WTC11 (cell line): ENCODE results near the gene SHFL. TPM values are rescaled to one million over a fixed set of nuclear protein-coding genes. Genes with fewer than 3 reads are reported as not detected.
A peak's percentile ranks its signal among the peaks of the same experiment; 100 is the strongest.

ENCODE experiments used
- ATAC-seq: fragments of 200-7000 bp; cut with Tn5 transposase; 2 replicates; pipeline ENCODE4 v1.10.0; 2021; ENCODE audit warnings: mild to moderate bottlenecking, moderate library complexity
- CTCF ChIA-PET: fragments of 300-600 bp; sonication (Branson Sonifier 250); formaldehyde crosslinking; loops from one replicate; lab custom pipeline; 2021; ENCODE audit warnings: antibody characterized with exemption; lab: Charles Lee
- POLR2A ChIA-PET: fragments of 350-600 bp; sonication (Branson Sonifier 250); formaldehyde crosslinking; loops from one replicate; lab custom pipeline; 2021; ENCODE audit warnings: antibody characterized with exemption; lab: Charles Lee
- DNase-seq: peaks from one replicate; pipeline ENCODE4 v3.0.0; 2021; ENCODE audit warnings: low spot score
- H3K27ac Mint-ChIP-seq: 2 replicates; pipeline ENCODE4 v1.8.0; 2021; ENCODE audit warnings: mixed read lengths
- H3K27me3 Mint-ChIP-seq: 2 replicates; pipeline ENCODE4 v1.8.0; 2021; ENCODE audit warnings: low read depth, mild to moderate bottlenecking, moderate library complexity, mixed read lengths
- H3K36me3 Mint-ChIP-seq: 2 replicates; pipeline ENCODE4 v1.8.0; 2021; ENCODE audit warnings: mixed read lengths
- H3K4me1 Mint-ChIP-seq: 2 replicates; pipeline ENCODE4 v1.8.0; 2022; ENCODE audit warnings: mixed read lengths
- H3K4me3 Mint-ChIP-seq: 2 replicates; pipeline ENCODE4 v1.8.0; 2021; ENCODE audit warnings: mild to moderate bottlenecking, moderate library complexity, mixed read lengths
- H3K9me3 Mint-ChIP-seq: 2 replicates; pipeline ENCODE4 v1.8.0; 2021; ENCODE audit warnings: mixed read lengths
- ATF2 ChIP-seq: sonication (generic); formaldehyde crosslinking; IDR thresholded peaks from 2 replicates; pipeline ENCODE4 v1.8.1; 2022; ENCODE audit warnings: low read depth, missing genetic modification reagents, borderline replicate concordance
- FOXJ3 ChIP-seq: sonication (generic); formaldehyde crosslinking; IDR thresholded peaks from 2 replicates; pipeline ENCODE4 v1.9.0; 2021; ENCODE audit warnings: missing genetic modification reagents, mild to moderate bottlenecking, borderline replicate concordance
- FOXP1 ChIP-seq: sonication (generic); formaldehyde crosslinking; IDR thresholded peaks from 2 replicates; pipeline ENCODE4 v1.8.0; 2022; ENCODE audit warnings: missing genetic modification reagents, mild to moderate bottlenecking, moderate library complexity, borderline replicate concordance
- RELA ChIP-seq: sonication (generic); formaldehyde crosslinking; IDR thresholded peaks from 2 replicates; pipeline ENCODE4 v1.8.1; 2022; ENCODE audit warnings: missing genetic modification reagents, mild to moderate bottlenecking, borderline replicate concordance
- STAT6 ChIP-seq: sonication (generic); formaldehyde crosslinking; conservative IDR thresholded peaks from 2 replicates; pipeline ENCODE4 v1.8.1; 2023; ENCODE audit warnings: mild to moderate bottlenecking, low read depth, missing genetic modification reagents, moderate library complexity
- TP53 ChIP-seq: sonication (generic); formaldehyde crosslinking; IDR thresholded peaks from 2 replicates; pipeline ENCODE4 v1.8.1; 2023; ENCODE audit warnings: mild to moderate bottlenecking, missing genetic modification reagents
- ZNF121 ChIP-seq: sonication (generic); formaldehyde crosslinking; IDR thresholded peaks from 2 replicates; pipeline ENCODE4 v1.8.0; 2023; ENCODE audit warnings: missing genetic modification reagents
- ZNF532 ChIP-seq: fragments of 250-450 bp; sonication (Bioruptor Pico); IDR thresholded peaks from 2 replicates; pipeline ENCODE4 v1.9.0; 2021; ENCODE audit warnings: mild to moderate bottlenecking, borderline replicate concordance
- total RNA-seq: library from RNA; stranded (reverse); gene quantifications from 3 replicates; pipeline ENCODE4 v1.2.3, GENCODE V29; 2021

Gene SHFL
- total RNA-seq, 1 experiment from 2014 or later = 22.5 TPM

- peaks cover 23% of the 10 kb centered on the region for H3K27me3 Mint-ChIP-seq
- POLR2A ChIA-PET = no interaction called here
- peak; percentile 86 for DNase-seq
Measured at GRCh38 chr19:10070730-10071446, 15.2 kb upstream of the SHFL start.

More at GRCh38 chr19:10070730-10071446, 15.2 kb upstream of the SHFL start:
- TF ChIP-seq FOXJ3 (CRISPR knock-in tag) = no peak
- no peak for TF ChIP-seq STAT6 (CRISPR knock-in tag)
- no peak for TF ChIP-seq ZNF121
- no peak for TF ChIP-seq ATF2 (CRISPR knock-in tag)
- no peak for TF ChIP-seq FOXP1 (CRISPR knock-in tag)
- TF ChIP-seq TP53 (CRISPR knock-in tag) = no peak
- TF ChIP-seq RELA (CRISPR knock-in tag) = 0 out of 2 replicates have a peak, but pooled peaks have one; percentile 40
- no peak for TF ChIP-seq ZNF532 (CRISPR knock-in tag)
- TF ChIP-seq, all 79 proteins: peak for 1
- H3K27ac Mint-ChIP-seq = no peak overlapping the region
- CTCF ChIA-PET = interaction anchor here (0.8 kb wide), 1 partner anchor 25 kb away, joined by 3 read pairs; no protein-coding TSS in a partner anchor
- 0 out of 2 replicates have a peak, but pooled peaks cover 2% of the 10 kb centered on the region for H3K36me3 Mint-ChIP-seq
- peak; percentile 94 for ATAC-seq
- peaks cover 14% of the 10 kb centered on the region for H3K4me1 Mint-ChIP-seq
- H3K4me3 Mint-ChIP-seq = no peak overlapping the region
- H3K9me3 Mint-ChIP-seq = peaks cover 25% of the 10 kb centered on the region
